NCI-H187 treated with DMSO at 0.1 percent for 48 hours (cell line): Measurements from ENCODE around the gene TNFRSF21.
"Not testable (repeated sequence)": the region's sequence is repeated elsewhere in the genome, so short reads cannot be mapped to it uniquely, and the experiment has no call there.

Experiments used
- DNase-seq: peaks from one replicate; lab custom pipeline; 2025; lab: John Stamatoyannopoulos, UW

Gene TNFRSF21

GRCh38 chr6:47288267-47289090 lies 21.2 kb downstream of the TNFRSF21 start:
- DNase-seq, result peak; percentile 3

GRCh38 chr6:47286301-47286700 lies 23.4 kb downstream of the TNFRSF21 start:
- no peak for DNase-seq

- no peak for DNase-seq
These were observed 25.7 kb downstream of the TNFRSF21 start for GRCh38 chr6:47283993-47284392.

- no peak for DNase-seq
These were observed 31.2 kb downstream of the TNFRSF21 start for GRCh38 chr6:47278545-47278944.

- no peak for DNase-seq
These were observed 32.0 kb downstream of the TNFRSF21 start for GRCh38 chr6:47277702-47278101.

GRCh38 chr6:47276377-47276776 lies 33.3 kb downstream of the TNFRSF21 start:
- no peak for DNase-seq

GRCh38 chr6:47275640-47276039 lies 34.1 kb downstream of the TNFRSF21 start:
- no peak for DNase-seq

GRCh38 chr6:47275132-47275531 lies 34.6 kb downstream of the TNFRSF21 start:
- not testable (repeated sequence) for DNase-seq

- no peak for DNase-seq
These were observed 41.0 kb downstream of the TNFRSF21 start for GRCh38 chr6:47268572-47269187.

GRCh38 chr6:47267301-47267700 lies 42.4 kb downstream of the TNFRSF21 start:
- DNase-seq, result no peak

GRCh38 chr6:47265971-47266370 lies 43.7 kb downstream of the TNFRSF21 start:
- DNase-seq, result no peak

- DNase-seq, result no peak
These were observed 44.9 kb downstream of the TNFRSF21 start for GRCh38 chr6:47264775-47265184.

GRCh38 chr6:47263268-47263667 lies 46.4 kb downstream of the TNFRSF21 start:
- no peak for DNase-seq

GRCh38 chr6:47262231-47262630 lies 47.5 kb downstream of the TNFRSF21 start:
- DNase-seq, result no peak

GRCh38 chr6:47261191-47261590 lies 48.5 kb downstream of the TNFRSF21 start:
- DNase-seq, result no peak

- no peak for DNase-seq
These were observed 49.7 kb downstream of the TNFRSF21 start for GRCh38 chr6:47260021-47260420.

GRCh38 chr6:47258724-47259347 lies 50.9 kb downstream of the TNFRSF21 start:
- DNase-seq, result no peak

- DNase-seq, result no peak
These were observed 52.5 kb downstream of the TNFRSF21 start for GRCh38 chr6:47256981-47257730.

GRCh38 chr6:47256361-47256760 lies 53.3 kb downstream of the TNFRSF21 start:
- DNase-seq, result no peak

GRCh38 chr6:47254906-47255305 lies 54.8 kb downstream of the TNFRSF21 start:
- DNase-seq, result no peak

- no peak for DNase-seq
These were observed 55.7 kb downstream of the TNFRSF21 start for GRCh38 chr6:47254051-47254450.

- DNase-seq, result no peak
These were observed 56.6 kb downstream of the TNFRSF21 start for GRCh38 chr6:47253136-47253535.
